SKM-1 (cell line): Measurements from ENCODE around the gene TPPP.

Experiments
- DNase-seq: peaks from one replicate; lab custom pipeline; 2025; ENCODE audit not compliant: unreplicated experiment; lab: John Stamatoyannopoulos, UW

The TPPP gene

GRCh38 chr5:610744-611730, 82.1 kb downstream of the TPPP start:
- DNase-seq, result no peak

GRCh38 chr5:610011-610743, 83.0 kb downstream of the TPPP start:
- DNase-seq, result no peak
